ENCODE measurements around the gene PCDHB14. TPM values are rescaled to one million over a fixed set of nuclear protein-coding genes. Genes with fewer than 3 reads are reported as not detected.
A peak's percentile ranks its signal among the peaks of the same experiment; 100 is the strongest.
"Not testable (repeated sequence)": the region's sequence is repeated elsewhere in the genome, so short reads cannot be mapped to it uniquely, and the experiment has no call there.

The PCDHB14 gene
- polyA plus RNA-seq (2011; rRNA removed) (0.42 and 0.47 TPM in 2 replicates), polyA minus RNA-seq (2011; rRNA and poly(A)+ RNA removed) (0.19 and 0.31 TPM in 2 replicates)

GRCh38 chr5:141223112-141223783 is at the start of gene PCDHB14:
Gene PCDHB14 (plus strand): TSS chr5:141223343. CDS start chr5:141223506, 163 bp downstream.
- TF ChIP-seq, protein P1, sequence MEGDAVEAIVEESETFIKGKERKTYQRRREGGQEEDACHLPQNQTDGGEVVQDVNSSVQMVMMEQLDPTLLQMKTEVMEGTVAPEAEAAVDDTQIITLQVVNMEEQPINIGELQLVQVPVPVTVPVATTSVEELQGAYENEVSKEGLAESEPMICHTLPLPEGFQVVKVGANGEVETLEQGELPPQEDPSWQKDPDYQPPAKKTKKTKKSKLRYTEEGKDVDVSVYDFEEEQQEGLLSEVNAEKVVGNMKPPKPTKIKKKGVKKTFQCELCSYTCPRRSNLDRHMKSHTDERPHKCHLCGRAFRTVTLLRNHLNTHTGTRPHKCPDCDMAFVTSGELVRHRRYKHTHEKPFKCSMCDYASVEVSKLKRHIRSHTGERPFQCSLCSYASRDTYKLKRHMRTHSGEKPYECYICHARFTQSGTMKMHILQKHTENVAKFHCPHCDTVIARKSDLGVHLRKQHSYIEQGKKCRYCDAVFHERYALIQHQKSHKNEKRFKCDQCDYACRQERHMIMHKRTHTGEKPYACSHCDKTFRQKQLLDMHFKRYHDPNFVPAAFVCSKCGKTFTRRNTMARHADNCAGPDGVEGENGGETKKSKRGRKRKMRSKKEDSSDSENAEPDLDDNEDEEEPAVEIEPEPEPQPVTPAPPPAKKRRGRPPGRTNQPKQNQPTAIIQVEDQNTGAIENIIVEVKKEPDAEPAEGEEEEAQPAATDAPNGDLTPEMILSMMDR (IDR thresholded peaks at IDR 0.05; ENCODE audit: insufficient read depth, low read depth, low read length), result 0 out of 2 replicates have a peak, but pooled peaks have one; percentile 21

DNA sequence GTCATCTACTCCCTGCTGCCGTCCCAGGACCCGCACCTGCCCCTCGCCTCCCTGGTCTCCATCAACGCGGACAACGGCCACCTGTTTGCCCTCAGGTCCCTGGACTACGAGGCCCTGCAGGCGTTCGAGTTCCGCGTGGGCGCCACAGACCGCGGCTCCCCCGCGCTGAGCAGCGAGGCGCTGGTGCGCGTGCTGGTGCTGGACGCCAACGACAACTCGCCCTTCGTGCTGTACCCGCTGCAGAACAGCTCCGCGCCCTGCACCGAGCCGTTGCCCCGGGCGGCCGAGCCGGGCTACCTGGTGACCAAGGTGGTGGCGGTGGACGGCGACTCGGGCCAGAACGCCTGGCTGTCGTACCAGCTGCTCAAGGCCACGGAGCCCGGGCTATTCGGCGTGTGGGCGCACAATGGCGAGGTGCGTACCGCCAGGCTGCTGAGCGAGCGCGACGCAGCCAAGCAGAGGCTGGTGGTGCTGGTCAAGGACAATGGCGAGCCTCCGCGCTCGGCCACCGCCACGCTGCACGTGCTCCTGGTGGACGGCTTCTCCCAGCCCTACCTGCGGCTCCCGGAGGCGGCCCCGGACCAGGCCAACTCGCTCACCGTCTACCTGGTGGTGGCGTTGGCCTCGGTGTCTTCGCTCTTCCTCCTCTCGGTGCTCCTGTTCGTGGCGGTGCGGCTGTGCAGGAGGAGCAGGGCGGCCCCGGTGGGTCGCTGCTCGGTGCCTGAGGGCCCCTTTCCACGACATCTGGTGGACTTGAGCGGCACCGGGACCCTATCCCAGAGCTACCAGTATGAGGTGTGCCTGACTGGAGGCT is 48.6 kb upstream of the PCDHB14 start:
- DNase-seq (ENCODE audit: low read depth); CTCF ChIA-PET; H3K4me3 ChIP-seq (ENCODE audit: low read depth, low read length); H3K27me3 ChIP-seq (ENCODE audit: control insufficient read depth, insufficient read depth, low read length); POLR2A ChIA-PET; H3K36me3 ChIP-seq (ENCODE audit: control insufficient read depth, insufficient read depth, low read length): not testable (repeated sequence)

More at GRCh38 chr5:141223112-141223783, at the start of gene PCDHB14:
- ChIA-PET POLR2A (no interaction called here), CTCF (interaction anchor here (0.6 to 2.5 kb wide), 12 partner anchors 10 to 355 kb away, joined by 3 to 15 read pairs (median 4); partner anchors contain the start of genes PCDHB12, PCDHB13, PCDHGA10 and PCDHGB7)
- H3K36me3 ChIP-seq (ENCODE audit: control insufficient read depth, insufficient read depth, low read length), result no peaks in the 10 kb centered on the region
- H3K27me3 ChIP-seq (ENCODE audit: control insufficient read depth, insufficient read depth, low read length), result no peaks in the 10 kb centered on the region
- no peak for DNase-seq (ENCODE audit: low read depth)
- H3K4me3 ChIP-seq (ENCODE audit: low read depth, low read length), result peak within 1 kb of the TSS; percentile 27

- no peak for DNase-seq (ENCODE audit: low read depth)
- ChIA-PET POLR2A (no interaction called here), CTCF (no interaction called here)
- Histone ChIP-seq H3K4me3 (ENCODE audit: low read depth, low read length) (no peak overlapping the region), H3K27me3 (ENCODE audit: control insufficient read depth, insufficient read depth, low read length) (no peaks in the 10 kb centered on the region), H3K36me3 (ENCODE audit: control insufficient read depth, insufficient read depth, low read length) (no peaks in the 10 kb centered on the region)
- TF ChIP-seq, protein P1 (IDR thresholded peaks at IDR 0.05; ENCODE audit: insufficient read depth, low read depth, low read length), result no peak
Observed at GRCh38 chr5:141175933-141176332, 47.2 kb upstream of the PCDHB14 start.

DNA sequence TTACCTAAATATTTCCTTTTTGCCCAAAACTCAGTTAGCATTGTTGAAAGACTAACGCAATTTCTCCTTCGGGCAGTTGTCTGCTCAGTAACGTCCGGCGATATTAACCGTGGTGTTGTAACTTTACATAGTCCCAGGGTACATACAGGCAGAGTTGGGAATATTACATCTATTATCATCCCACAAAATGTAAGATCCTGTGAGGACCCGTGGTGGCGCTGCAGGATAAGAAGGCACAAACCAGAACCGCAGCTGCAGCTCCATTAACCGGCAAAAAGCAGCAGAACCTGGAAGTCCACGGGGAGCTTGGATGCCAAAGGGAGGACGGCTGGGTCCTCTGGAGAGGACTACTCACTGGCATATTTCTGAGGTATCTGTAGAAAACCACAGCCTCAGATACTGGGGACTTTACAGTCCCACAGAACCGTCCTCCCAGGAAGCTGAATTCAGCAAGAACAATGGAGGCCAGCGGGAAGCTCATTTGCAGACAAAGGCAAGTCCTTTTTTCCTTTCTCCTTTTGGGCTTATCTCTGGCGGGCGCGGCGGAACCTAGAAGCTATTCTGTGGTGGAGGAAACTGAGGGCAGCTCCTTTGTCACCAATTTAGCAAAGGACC is 45.5 kb upstream of the PCDHB14 start, which contains the start of gene PCDHB8:
PCDHB8 (plus strand) TSS at position 214 of the 615 bp plus-strand sequence; CDS start at position 459, 245 bp downstream.
- H3K4me3 ChIP-seq (ENCODE audit: low read depth, low read length); H3K36me3 ChIP-seq (ENCODE audit: control insufficient read depth, insufficient read depth, low read length); POLR2A ChIA-PET; H3K27me3 ChIP-seq (ENCODE audit: control insufficient read depth, insufficient read depth, low read length); DNase-seq (ENCODE audit: low read depth): not testable (repeated sequence)
- CTCF ChIA-PET, result interaction anchor here (0.7 to 1.1 kb wide), 4 partner anchors 8 to 383 kb away, joined by 3 to 4 read pairs (median 4); partner anchors contain the start of gene PCDHB10

DNA sequence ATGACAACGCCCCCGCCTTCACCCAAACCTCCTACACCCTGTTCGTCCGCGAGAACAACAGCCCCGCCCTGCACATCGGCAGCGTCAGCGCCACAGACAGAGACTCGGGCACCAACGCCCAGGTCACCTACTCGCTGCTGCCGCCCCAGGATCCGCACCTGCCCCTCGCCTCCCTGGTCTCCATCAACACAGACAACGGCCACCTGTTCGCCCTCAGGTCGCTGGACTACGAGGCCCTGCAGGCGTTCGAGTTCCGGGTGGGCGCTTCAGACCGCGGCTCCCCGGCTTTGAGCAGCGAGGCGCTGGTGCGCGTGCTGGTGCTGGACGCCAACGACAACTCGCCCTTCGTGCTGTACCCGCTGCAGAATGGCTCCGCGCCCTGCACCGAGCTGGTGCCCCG is 43.8 kb upstream of the PCDHB14 start:
- H3K4me3 ChIP-seq (ENCODE audit: low read depth, low read length); CTCF ChIA-PET; POLR2A ChIA-PET; H3K27me3 ChIP-seq (ENCODE audit: control insufficient read depth, insufficient read depth, low read length); H3K36me3 ChIP-seq (ENCODE audit: control insufficient read depth, insufficient read depth, low read length); DNase-seq (ENCODE audit: low read depth): not testable (repeated sequence)

GRCh38 chr5:141179876-141180275 is 43.3 kb upstream of the PCDHB14 start:
- POLR2A ChIA-PET; H3K27me3 ChIP-seq (ENCODE audit: control insufficient read depth, insufficient read depth, low read length); H3K36me3 ChIP-seq (ENCODE audit: control insufficient read depth, insufficient read depth, low read length); CTCF ChIA-PET; H3K4me3 ChIP-seq (ENCODE audit: low read depth, low read length); DNase-seq (ENCODE audit: low read depth): not testable (repeated sequence)

DNA sequence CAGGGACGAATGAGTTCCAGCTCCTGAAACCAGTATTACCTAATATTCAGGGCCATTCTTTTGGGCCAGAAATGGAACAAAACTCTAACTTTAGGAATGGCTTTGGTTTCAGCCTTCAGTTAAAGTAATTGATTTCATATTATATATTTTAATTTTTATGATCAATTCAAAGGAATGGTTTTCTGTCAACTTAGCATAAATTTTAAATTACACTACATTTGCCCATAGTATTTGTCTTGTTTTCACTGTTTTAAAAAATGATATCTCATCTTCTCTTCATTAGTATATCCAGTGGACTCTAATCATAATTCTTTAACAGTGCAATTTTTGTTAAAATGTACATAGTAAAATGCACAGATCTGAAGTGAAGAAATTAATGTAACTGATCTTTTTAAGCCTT is 42.8 kb upstream of the PCDHB14 start:
- ChIA-PET POLR2A (no interaction called here), CTCF (interaction anchor here (1.0 kb wide), 1 partner anchor 13 kb away, joined by 3 read pairs; no protein-coding TSS in a partner anchor)
- TF ChIP-seq, protein P1 (IDR thresholded peaks at IDR 0.05; ENCODE audit: insufficient read depth, low read depth, low read length), result no peak
- DNase-seq (ENCODE audit: low read depth), result no peak
- no peak overlapping the region for H3K4me3 ChIP-seq (ENCODE audit: low read depth, low read length)
- no peaks in the 10 kb centered on the region for H3K27me3 ChIP-seq (ENCODE audit: control insufficient read depth, insufficient read depth, low read length)
- H3K36me3 ChIP-seq (ENCODE audit: control insufficient read depth, insufficient read depth, low read length), result no peaks in the 10 kb centered on the region

Data from BJ (cell line).